Left hindlimb (tissue), 1 donor: ENCODE results near the gene CCDC120.

Experiments used
- DNase-seq: peaks from one replicate; pipeline ENCODE4 v3.0.0-alpha.2; 2018

The CCDC120 gene

GRCh38 chrX:49064303-49064702 is 5.5 kb downstream of the CCDC120 start:
- no peak for DNase-seq

GRCh38 chrX:49064735-49065134 is 5.9 kb downstream of the CCDC120 start:
- DNase-seq: no peak

- no peak for DNase-seq
Observed at GRCh38 chrX:49066278-49066677, 7.5 kb downstream of the CCDC120 start.

DNA sequence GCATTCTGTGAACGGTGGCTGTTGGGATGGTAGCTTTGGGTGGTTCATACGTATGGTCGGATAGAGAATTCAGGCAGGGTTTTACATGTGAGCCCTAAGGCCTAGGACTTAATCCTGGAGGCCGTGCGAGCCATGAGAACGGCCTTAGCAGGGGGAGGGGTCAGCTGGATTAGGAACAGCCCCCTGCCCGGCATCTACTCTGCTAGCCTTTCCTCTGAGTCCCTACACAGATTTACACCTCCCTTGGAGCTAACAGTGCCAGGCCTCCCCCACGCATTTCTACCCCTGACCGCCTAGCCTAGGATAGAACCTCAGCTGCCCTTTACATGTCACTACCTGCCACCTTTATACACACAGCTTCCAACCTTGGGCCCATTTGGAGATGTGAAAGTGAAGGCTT is 7.9 kb downstream of the CCDC120 start:
- DNase-seq: no peak

GRCh38 chrX:49067285-49068120 is 8.7 kb downstream of the CCDC120 start:
- no peak for DNase-seq

GRCh38 chrX:49069038-49069437 is 10.2 kb downstream of the CCDC120 start:
- no peak for DNase-seq

- DNase-seq: no peak
Observed at GRCh38 chrX:49070988-49071387, 12.2 kb downstream of the CCDC120 start.

GRCh38 chrX:49071877-49072711 is 13.3 kb downstream of the CCDC120 start:
- peak; percentile 84 for DNase-seq

- no peak for DNase-seq
Observed at GRCh38 chrX:49072712-49073095, 13.9 kb downstream of the CCDC120 start.

- DNase-seq: peak; percentile 91
Observed at GRCh38 chrX:49073601-49074575, 15.1 kb downstream of the CCDC120 start, which contains the start of gene PRAF2. Gene PRAF2, minus strand, starts transcription at chrX:49074002. Its CDS starts 15 bp downstream, at chrX:49073987.

DNA sequence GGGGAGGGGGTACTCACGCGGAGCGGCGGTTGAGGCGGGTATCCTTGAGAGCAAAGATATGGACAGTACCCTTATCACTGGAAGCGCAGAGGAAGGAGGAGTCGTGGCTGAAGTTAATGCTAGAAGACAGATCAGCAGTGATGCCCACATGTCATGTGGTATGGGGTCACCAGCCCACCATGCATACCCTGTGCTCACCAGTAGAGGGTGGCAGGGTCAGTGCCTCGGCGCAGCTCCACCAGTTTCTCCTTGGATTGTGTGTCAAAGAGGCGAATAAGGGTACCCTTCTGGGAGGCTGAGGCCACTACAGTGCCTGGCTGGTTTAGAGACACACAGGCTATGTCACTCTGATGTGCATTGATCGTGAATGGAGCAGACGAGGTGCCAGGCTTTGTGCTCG is 16.5 kb downstream of the CCDC120 start:
- no peak for DNase-seq

GRCh38 chrX:49077941-49078340 is 19.1 kb downstream of the CCDC120 start:
- no peak for DNase-seq

- peak; percentile 83 for DNase-seq
Observed at GRCh38 chrX:49079489-49080428, 21.0 kb downstream of the CCDC120 start, which contains the start of gene WDR45. Gene WDR45, minus strand, starts transcription at chrX:49079887. Its CDS starts 1,792 bp downstream, at chrX:49078095.

- no peak for DNase-seq
Observed at GRCh38 chrX:49082271-49082871, 23.6 kb downstream of the CCDC120 start.

GRCh38 chrX:49089553-49089952 is 30.8 kb downstream of the CCDC120 start:
- DNase-seq: no peak

- DNase-seq: no peak
Observed at GRCh38 chrX:49096419-49096818, 37.6 kb downstream of the CCDC120 start.

GRCh38 chrX:49100704-49101628 is 42.2 kb downstream of the CCDC120 start:
- DNase-seq: peak; percentile 90

DNA sequence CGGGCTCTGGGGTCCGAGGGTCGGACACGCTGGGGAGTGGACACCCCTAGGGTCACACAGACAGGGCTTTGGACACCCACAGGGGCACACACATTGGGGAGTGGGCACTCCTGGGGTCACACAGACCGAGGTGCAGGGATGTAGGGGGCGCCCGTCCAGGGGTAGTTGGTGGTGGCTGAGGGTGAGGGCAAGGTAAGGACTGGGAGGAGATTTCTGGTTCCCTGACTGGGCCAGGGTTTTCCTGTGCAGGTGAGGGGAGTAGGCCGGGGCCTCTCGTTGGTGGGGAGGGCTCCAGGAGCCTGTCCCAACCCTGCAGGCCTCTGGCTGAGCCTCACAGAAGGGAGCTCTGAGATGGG is 42.8 kb downstream of the CCDC120 start:
- DNase-seq: no peak

DNA sequence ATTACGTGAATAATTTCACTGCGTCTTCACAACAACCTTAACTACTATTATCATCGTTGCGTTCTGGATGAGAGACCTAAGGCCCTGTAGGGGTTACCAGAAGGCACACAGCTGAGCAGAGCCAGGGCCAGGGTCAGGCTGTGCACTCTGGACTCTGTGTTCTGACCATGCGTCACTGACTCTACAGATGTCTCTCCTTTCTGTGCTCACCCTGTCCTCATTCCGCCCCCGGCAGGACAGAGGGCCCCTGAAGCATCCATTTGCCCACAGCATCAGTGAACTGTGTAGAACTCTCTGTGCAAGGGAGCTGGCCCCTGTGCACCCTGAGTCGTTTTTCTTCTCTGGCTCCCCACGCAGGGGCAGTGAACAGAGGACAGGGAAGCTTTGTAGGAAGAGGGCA is 43.4 kb downstream of the CCDC120 start:
- no peak for DNase-seq

DNA sequence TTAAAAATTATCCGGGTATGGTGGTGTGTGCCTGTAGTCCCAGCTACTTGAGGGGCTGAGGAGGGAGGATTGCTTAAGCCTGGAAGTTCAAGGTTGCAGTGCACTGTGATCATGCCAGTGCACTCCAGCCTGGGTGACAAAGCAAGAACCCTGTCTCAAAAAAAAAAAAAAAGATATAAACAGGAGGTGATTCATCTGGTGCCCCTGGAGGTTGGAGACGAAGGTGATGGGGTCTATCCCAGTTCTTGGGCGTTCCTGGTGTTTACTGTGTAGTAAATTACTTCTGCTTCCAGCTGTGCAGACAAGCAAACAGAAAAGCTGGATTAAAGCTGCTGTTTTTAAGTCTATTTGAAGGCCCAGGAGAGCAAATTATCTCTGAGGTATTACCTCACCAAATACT is 44.8 kb downstream of the CCDC120 start:
- DNase-seq: no peak
